Measurements from ENCODE around the gene FABP2.
A peak's percentile ranks its signal among the peaks of the same experiment; 100 is the strongest.
"Not testable (repeated sequence)": the region's sequence is repeated elsewhere in the genome, so short reads cannot be mapped to it uniquely, and the experiment has no call there.

Gene FABP2

GRCh38 chr4:119310826-119311225 is 11.1 kb downstream of the FABP2 start:
- no peak for DNase-seq (ENCODE audit: low read depth)

- DNase-seq (ENCODE audit: low read depth), result no peak
These were observed 14.3 kb downstream of the FABP2 start for GRCh38 chr4:119307606-119308005.

DNA sequence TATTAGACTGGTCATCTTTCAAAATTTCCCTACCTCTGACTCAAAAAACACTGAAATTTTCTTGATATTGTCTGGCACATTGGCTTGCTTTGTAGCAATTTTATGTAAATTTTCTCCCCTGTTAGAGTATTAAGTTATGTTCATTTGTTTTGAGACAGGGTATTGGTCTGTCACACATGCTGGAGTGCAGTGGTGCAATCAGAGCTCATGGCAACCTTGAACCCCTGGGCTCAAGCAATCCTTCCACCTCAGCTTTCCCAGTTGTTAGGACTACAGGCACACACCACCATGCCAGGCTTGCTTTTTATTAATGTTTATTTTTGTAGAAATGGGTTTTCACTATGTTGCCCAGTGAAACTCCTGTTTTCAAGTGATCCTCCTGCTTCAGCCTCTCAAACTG is 17.5 kb downstream of the FABP2 start:
- DNase-seq (ENCODE audit: low read depth), result no peak

DNA sequence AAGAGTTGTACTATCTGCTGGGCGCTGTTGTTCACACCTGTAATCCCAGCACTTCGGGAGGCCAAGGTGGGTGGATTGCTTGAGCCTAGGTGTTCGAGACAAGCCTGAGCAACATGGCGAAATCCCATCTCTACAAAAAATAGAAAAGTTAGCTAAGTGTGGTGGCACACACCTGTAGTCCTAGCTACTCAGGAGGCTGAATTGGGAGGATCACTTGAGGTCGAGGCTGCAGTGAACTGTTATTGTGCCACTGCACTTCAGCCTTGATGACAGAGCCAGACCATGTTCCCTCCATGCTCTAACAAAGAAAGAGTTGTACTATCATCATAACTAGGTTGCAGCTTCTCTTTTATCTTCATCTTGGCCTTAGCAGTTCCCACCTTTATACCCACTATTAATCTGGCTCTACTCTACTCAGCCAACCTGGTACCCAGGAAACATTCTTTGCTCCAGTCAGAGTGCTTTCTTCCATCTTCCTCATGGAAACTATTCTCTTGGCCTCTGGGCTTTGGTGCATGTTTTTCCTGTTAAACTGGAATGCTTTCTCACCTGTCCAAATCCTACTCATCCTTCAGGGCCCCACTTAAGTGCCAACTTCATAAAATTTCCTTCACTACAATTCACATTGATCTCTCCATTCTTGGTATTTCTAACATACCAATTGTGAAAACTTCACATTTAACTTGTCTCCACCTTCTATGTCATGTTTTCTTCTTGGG is 18.2 kb downstream of the FABP2 start:
- no peak for DNase-seq (ENCODE audit: low read depth)

- DNase-seq (ENCODE audit: low read depth), result no peak
These were observed 19.7 kb downstream of the FABP2 start for GRCh38 chr4:119302073-119302832.

DNA sequence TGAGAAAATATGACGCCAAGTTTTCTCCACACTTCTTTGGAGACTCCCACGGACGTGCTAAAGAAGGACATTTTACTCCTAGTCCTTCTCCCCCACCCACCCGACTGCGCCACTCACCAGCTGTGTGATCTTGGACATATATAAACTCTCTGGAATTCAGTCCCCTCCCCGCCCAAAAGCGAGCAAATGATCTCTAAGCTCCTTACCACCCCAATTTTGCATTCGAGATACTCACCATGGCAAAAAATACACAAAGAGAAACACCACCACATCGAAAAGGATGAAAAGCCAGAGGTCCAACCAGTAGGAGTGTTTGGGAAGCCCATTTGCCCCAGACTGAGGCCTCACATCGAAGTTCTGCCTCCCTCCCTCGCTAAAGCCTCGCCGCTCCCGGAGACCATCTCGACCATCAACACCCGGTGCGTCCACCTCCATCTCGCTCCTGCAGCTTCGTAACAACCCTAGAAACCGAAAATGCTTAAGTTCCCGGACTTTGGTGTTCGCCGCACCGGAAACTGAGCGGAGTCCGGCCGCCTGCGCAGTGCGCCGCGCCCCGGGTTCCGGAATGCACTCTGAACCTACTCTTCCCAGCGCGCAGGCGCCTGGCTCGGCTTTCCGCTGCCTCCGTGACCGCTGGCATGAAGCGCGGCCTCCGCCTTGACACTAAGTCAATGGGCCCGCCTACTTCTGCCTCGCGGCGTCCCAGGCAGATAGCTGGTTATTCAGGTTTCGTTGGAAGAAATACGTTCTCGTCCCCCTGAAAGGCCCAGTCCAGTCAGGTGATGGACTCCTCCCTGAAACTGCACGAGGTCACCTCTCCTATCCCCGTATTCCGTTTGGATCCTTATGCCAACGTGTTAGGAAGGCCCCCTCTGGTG is 21.6 kb downstream of the FABP2 start:
- DNase-seq (ENCODE audit: low read depth), result peak; percentile 79

DNA sequence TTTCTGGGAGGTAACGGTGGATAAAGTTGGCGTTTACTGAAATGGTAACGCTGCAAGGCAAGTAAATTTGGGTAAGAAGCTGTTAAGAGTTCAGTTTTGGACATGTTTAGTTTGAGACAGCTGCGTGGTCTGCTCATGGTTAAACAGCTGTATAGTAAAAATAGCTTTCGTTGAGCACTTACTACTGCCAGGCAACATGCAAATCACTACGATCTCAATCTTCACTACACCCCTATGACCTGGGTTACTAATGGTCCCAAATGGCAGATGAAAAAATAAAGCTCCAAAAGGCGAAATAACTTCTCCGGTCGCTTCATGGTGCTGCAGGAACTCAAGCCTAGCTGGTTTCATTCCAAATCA is 22.2 kb downstream of the FABP2 start:
- no peak for DNase-seq (ENCODE audit: low read depth)

DNA sequence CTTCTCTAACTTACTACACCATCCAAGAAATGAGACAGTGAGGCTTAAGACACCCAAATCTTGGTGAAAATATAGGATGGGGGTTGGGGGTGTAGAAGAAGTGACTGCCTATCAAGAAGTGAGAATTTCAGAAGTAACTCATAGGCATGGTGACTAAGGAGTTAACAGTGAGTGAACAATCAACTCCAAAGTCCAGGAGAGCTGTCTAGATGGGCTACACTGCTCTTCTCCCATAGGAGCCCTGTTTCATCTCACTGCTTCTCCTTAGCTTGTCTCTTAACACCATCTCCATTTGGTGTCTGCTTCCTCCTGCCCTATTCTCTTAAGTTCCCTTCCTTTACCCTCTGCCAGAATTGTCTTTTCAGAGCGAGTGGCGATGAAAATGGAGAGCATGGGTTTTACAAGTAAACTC is 22.7 kb downstream of the FABP2 start:
- no peak for DNase-seq (ENCODE audit: low read depth)

- DNase-seq (ENCODE audit: low read depth), result no peak
These were observed 24.1 kb downstream of the FABP2 start for GRCh38 chr4:119297795-119298194.

DNA sequence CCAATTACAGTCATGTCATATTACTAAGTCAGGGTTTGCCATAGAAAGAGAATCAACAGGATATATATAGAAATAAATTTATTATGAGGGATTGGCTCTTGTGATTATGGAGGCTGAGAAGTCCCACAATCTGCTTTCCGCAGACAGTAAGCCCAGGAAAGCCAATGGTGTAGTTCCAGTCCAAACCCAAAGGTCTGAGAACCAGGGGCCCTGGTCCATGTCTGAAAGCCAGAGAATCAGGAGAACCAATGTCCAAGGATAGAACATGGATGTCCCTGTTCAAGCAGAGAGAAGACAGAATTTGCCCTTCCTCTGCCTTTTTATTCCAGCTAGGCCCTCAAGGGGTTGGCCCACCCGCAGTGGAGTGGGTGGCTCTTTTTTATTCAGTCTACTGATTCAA is 25.6 kb downstream of the FABP2 start:
- DNase-seq (ENCODE audit: low read depth), result no peak

- DNase-seq (ENCODE audit: low read depth), result no peak
These were observed 31.3 kb downstream of the FABP2 start for GRCh38 chr4:119290598-119290997.

GRCh38 chr4:119289313-119289712 is 32.6 kb downstream of the FABP2 start:
- DNase-seq (ENCODE audit: low read depth), result no peak

DNA sequence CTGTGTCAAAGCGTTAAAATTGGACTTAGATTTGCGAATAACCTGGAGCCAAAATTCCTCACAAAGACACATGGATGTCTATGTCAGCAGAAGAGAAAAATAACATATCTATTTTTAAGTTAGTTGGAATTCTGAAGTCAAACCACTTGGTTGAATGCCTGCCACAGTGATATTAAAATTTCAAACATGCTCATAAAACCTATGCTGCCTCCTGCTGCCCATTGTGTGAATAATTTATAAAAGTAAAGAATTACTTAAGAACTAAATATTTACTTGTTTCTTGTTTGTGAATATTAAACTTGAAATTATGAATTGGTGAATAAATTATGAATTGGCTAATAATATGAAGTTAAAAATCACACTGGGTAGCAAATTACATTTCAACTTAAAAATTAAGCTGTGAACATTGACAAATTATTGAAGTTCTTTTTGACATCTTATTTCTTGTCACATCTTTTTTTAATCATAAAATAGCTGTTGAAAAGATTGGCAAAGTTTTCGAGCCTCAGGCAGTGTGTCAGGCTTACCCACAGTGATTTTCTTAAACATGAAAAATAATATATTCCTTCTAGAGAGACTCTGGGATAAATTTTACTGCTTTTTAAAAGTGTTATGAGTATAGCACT is 35.4 kb downstream of the FABP2 start:
- peak; percentile 3 for DNase-seq (ENCODE audit: low read depth)

GRCh38 chr4:119284876-119285780 is 36.8 kb downstream of the FABP2 start:
- no peak for DNase-seq (ENCODE audit: low read depth)

DNA sequence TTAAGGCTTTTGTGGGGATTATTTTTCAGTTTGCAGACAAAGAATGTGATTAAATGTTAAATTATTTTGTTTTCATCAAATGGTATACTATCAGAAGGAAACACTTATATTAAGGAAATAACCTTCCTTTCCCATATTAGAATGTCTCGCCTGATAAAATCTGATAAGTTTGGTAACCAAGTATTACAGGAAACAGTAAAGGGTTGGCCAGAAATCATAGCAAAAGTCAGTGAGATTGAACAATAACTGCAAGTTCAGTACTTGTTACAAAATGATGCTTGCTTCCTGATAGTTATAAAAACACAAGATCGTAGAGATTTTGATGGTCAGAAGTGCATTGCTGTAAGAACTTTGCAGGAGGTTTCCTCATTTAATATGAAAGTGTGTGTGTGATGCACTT is 40.5 kb downstream of the FABP2 start:
- DNase-seq (ENCODE audit: low read depth), result no peak

DNA sequence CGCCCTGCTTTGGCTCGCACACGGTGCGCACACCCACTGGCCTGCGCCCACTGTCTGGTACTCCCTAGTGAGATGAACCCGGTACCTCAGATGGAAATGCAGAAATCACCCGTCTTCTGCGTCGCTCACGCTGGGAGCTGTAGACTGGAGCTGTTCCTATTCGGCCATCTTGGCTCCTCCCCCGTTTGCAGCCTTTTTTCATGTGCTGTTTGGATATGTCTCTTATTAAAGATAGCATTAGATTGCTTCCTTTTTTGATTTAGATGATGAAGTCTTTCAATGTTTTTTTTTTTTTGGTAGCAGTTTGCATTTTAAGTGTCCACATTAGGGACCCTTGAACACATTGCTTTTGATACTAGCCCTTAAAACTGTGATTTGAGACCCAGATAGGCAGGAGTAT is 42.0 kb downstream of the FABP2 start:
- DNase-seq (ENCODE audit: low read depth), result not testable (repeated sequence)

DNA sequence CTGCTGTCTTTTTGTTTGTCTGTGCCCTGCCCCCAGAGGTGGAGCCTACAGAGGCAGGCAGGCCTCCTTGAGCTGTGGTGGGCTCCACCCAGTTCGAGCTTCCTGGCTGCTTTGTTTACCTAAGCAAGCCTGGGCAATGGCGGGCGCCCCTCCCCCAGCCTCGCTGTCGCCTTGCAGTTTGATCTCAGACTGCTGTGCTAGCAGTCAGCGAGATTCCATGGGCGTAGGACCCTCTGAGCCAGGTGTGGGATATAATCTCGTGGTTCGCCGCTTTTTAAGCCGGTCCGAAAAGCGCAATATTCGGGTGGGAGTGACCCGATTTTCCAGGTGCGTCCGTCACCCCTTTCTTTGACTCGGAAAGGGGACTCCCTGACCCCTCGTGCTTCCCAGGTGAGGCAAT is 42.4 kb downstream of the FABP2 start:
- not testable (repeated sequence) for DNase-seq (ENCODE audit: low read depth)

GRCh38 chr4:119271361-119272085 is 50.4 kb downstream of the FABP2 start:
- no peak for DNase-seq (ENCODE audit: low read depth)

- DNase-seq (ENCODE audit: low read depth), result no peak
These were observed 53.5 kb downstream of the FABP2 start for GRCh38 chr4:119268466-119268865.

Data from T follicular helper cell (primary cell).